Measurements from ENCODE around the gene CDC42.

Gene CDC42

DNA sequence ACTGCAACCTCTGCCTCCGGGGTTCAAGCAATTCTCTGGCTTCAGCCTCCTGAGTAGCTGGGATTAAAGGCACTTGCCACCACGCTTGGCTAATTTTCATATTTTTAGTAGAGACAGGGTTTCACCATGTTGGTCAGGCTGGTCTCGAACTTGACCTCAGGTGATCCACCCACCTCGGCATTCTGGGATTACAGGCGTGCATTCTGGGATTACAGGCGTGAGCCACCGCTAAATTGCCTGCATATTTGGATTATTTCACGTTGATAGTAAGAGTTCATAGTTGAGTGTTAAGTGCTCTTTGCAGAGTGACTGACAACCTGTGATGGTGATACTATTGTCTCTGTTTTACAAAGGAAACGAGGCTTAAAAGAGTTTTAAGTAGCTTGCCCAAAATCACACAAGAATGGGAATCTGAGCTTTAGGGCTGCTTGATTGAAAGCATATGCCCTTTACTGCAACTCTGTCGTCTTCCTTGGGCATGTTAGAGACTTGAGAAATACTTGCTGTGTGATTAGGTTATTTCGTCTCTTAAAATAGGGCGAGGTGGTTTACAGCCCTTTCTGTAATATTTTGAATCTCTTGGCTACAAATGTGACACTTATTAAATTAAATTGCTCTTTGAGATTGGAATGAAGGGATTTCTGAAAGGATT lies 12.4 kb downstream of the CDC42 start:
- Histone ChIP-seq H3F3A (ENCODE audit: low read depth) (no peaks in the 10 kb centered on the region), H3K4me2 (ENCODE audit: low read depth, low read length, poor library complexity, severe bottlenecking) (no peak overlapping the region), H3K4me1 (ENCODE audit: insufficient read depth, low read length, poor library complexity, severe bottlenecking) (peaks cover 6% of the 10 kb centered on the region), H4K20me1 (ENCODE audit: insufficient read depth, low read length, poor library complexity, severe bottlenecking) (peaks cover 98% of the 10 kb centered on the region), H3K27me3 (ENCODE audit: insufficient read depth, low read length, poor library complexity, severe bottlenecking) (no peaks in the 10 kb centered on the region), H3K79me2 (ENCODE audit: insufficient read depth, low read length) (peaks cover 100% of the 10 kb centered on the region), H3K9me3 (ENCODE audit: insufficient read depth, low read depth, low read length) (no peaks in the 10 kb centered on the region), H3K9ac (ENCODE audit: low read depth, low read length, poor library complexity, severe bottlenecking) (no peak overlapping the region), H3K4me3 (ENCODE audit: low read length, poor library complexity, severe bottlenecking) (no peak overlapping the region), H3K9me2 (replicated peaks; ENCODE audit: low read depth, low read length) (no peaks in the 10 kb centered on the region), H2AFZ (ENCODE audit: low read length) (no peak overlapping the region), H3K36me3 (ENCODE audit: insufficient read depth, low read length) (peaks cover 16% of the 10 kb centered on the region; the same call in 1 of the 2 replicates)
- TF ChIP-seq, protein P1, sequence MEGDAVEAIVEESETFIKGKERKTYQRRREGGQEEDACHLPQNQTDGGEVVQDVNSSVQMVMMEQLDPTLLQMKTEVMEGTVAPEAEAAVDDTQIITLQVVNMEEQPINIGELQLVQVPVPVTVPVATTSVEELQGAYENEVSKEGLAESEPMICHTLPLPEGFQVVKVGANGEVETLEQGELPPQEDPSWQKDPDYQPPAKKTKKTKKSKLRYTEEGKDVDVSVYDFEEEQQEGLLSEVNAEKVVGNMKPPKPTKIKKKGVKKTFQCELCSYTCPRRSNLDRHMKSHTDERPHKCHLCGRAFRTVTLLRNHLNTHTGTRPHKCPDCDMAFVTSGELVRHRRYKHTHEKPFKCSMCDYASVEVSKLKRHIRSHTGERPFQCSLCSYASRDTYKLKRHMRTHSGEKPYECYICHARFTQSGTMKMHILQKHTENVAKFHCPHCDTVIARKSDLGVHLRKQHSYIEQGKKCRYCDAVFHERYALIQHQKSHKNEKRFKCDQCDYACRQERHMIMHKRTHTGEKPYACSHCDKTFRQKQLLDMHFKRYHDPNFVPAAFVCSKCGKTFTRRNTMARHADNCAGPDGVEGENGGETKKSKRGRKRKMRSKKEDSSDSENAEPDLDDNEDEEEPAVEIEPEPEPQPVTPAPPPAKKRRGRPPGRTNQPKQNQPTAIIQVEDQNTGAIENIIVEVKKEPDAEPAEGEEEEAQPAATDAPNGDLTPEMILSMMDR (conservative IDR thresholded peaks at IDR 0.05; ENCODE audit: low read length): no peak
- TF ChIP-seq EZH2phosphoT487 (IDR thresholded peaks at IDR 0.05; ENCODE audit: borderline replicate concordance): no peak

DNA sequence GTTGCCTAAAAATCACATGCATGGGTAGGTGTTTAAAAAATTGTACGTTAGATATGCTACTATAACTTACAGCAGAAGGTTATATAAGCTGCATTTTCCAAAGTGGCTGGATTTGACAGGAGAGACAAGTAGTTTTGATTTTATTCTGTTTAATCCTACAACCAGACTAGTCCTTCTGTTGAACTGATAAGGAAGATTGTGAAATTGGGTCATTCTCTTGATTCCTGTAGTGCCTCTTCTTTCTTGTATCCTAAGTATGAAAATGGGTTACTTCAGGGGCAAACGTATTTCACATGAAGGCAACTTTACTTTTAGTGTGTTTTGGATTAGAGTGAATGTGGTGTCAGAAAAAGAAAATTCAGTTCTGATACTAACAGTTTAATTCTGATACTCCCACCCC lies 19.0 kb downstream of the CDC42 start:
- TF ChIP-seq EZH2phosphoT487 (IDR thresholded peaks at IDR 0.05; ENCODE audit: borderline replicate concordance): no peak
- TF ChIP-seq, protein P1 (conservative IDR thresholded peaks at IDR 0.05; ENCODE audit: low read length): no peak
- Histone ChIP-seq H3K4me3 (ENCODE audit: low read length, poor library complexity, severe bottlenecking) (no peak overlapping the region), H4K20me1 (ENCODE audit: insufficient read depth, low read length, poor library complexity, severe bottlenecking) (peaks cover 95% of the 10 kb centered on the region), H3K27me3 (ENCODE audit: insufficient read depth, low read length, poor library complexity, severe bottlenecking) (no peaks in the 10 kb centered on the region), H3K9me3 (ENCODE audit: insufficient read depth, low read depth, low read length) (no peaks in the 10 kb centered on the region), H3K9me2 (replicated peaks; ENCODE audit: low read depth, low read length) (no peaks in the 10 kb centered on the region), H3K4me1 (ENCODE audit: insufficient read depth, low read length, poor library complexity, severe bottlenecking) (peaks cover 15% of the 10 kb centered on the region), H3K9ac (ENCODE audit: low read depth, low read length, poor library complexity, severe bottlenecking) (no peak overlapping the region), H3F3A (ENCODE audit: low read depth) (no peaks in the 10 kb centered on the region), H2AFZ (ENCODE audit: low read length) (no peak overlapping the region), H3K79me2 (ENCODE audit: insufficient read depth, low read length) (peaks cover 100% of the 10 kb centered on the region), H3K36me3 (ENCODE audit: insufficient read depth, low read length) (peaks cover 21% of the 10 kb centered on the region; the same call in 1 of the 2 replicates), H3K4me2 (ENCODE audit: low read depth, low read length, poor library complexity, severe bottlenecking) (no peak overlapping the region)

DNA sequence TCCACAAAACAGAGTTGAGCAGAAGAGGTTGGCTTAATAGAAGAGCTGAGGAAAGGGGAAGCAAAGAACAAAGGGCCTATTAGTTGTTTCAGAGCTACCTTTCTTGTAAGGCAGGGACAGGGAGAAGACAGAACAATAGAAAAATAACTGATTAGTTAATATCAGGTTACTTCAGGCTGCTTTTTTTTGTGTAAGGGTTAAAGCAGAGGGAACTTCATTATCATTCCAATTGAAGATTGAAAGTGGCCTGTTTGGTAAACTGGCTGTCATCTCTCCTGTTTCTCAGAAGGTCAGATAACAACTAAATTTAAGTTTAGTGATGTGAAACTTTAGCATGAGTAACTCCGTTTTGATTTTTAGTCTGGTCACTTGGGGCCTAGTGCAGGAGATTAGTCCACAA lies 22.3 kb downstream of the CDC42 start:
- peaks cover 37% of the 10 kb centered on the region; the same call in 1 of the 2 replicates for H3K36me3 ChIP-seq (ENCODE audit: insufficient read depth, low read length)
- no peaks in the 10 kb centered on the region for H3K9me2 ChIP-seq (replicated peaks; ENCODE audit: low read depth, low read length)
- H3K4me3 ChIP-seq (ENCODE audit: low read length, poor library complexity, severe bottlenecking): no peak overlapping the region
- no peaks in the 10 kb centered on the region for H3K9me3 ChIP-seq (ENCODE audit: insufficient read depth, low read depth, low read length)
- no peak overlapping the region for H3K9ac ChIP-seq (ENCODE audit: low read depth, low read length, poor library complexity, severe bottlenecking)
- peaks cover 15% of the 10 kb centered on the region for H3K4me1 ChIP-seq (ENCODE audit: insufficient read depth, low read length, poor library complexity, severe bottlenecking)
- no peaks in the 10 kb centered on the region for H3F3A ChIP-seq (ENCODE audit: low read depth)
- TF ChIP-seq EZH2phosphoT487 (IDR thresholded peaks at IDR 0.05; ENCODE audit: borderline replicate concordance): no peak
- TF ChIP-seq, protein P1 (conservative IDR thresholded peaks at IDR 0.05; ENCODE audit: low read length): no peak
- peaks cover 92% of the 10 kb centered on the region for H4K20me1 ChIP-seq (ENCODE audit: insufficient read depth, low read length, poor library complexity, severe bottlenecking)
- H3K4me2 ChIP-seq (ENCODE audit: low read depth, low read length, poor library complexity, severe bottlenecking): peak overlapping the region; percentile 23
- H3K79me2 ChIP-seq (ENCODE audit: insufficient read depth, low read length): peaks cover 100% of the 10 kb centered on the region
- no peaks in the 10 kb centered on the region for H3K27me3 ChIP-seq (ENCODE audit: insufficient read depth, low read length, poor library complexity, severe bottlenecking)
- no peak overlapping the region for H2AFZ ChIP-seq (ENCODE audit: low read length)
